ENCODE data around the gene AUTS2.
"Not testable (repeated sequence)": the region's sequence is repeated elsewhere in the genome, so short reads cannot be mapped to it uniquely, and the experiment has no call there.

The AUTS2 gene

DNA sequence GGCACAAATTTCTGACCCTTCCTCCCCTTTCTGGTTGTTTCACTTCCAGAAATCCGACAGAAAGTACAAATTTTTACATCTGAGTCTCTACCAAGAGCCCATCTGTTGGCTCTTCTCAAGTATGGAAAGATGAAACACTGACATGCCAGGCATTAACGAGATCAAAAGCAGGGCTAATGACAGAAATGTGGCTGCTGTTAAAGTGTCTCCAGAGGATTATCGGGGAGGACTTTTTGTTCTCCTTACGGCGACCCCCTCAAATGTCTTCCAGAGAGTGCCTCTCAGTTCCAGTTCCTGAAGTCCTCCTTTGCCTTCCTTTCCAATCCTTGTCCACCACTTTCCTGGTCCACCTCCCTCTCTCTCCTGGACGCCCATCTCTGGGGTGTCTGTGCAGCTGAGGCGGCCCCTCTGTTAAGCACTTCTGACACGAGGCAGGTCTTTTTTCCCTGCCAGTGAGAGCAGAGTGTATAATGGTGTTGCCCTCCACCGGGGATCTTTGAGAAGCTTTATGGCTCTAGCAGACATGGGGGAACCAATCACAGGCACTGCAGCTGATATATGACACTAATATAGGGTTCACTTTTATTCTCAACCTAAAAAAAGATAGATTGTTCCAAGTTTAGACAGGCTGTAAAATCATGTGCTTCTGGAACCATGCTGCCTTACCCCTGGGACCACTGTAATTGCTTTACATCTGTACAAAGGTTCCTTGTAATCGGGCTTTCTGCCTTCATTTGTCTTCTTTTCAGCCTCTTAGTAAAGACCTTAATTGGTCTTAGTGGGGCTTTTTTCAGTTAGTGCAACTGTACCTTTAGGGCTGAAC lies 757.1 kb downstream of the AUTS2 start:
- DNase-seq (ENCODE audit: low read depth, low spot score): no peak
- TF ChIP-seq, protein P1, sequence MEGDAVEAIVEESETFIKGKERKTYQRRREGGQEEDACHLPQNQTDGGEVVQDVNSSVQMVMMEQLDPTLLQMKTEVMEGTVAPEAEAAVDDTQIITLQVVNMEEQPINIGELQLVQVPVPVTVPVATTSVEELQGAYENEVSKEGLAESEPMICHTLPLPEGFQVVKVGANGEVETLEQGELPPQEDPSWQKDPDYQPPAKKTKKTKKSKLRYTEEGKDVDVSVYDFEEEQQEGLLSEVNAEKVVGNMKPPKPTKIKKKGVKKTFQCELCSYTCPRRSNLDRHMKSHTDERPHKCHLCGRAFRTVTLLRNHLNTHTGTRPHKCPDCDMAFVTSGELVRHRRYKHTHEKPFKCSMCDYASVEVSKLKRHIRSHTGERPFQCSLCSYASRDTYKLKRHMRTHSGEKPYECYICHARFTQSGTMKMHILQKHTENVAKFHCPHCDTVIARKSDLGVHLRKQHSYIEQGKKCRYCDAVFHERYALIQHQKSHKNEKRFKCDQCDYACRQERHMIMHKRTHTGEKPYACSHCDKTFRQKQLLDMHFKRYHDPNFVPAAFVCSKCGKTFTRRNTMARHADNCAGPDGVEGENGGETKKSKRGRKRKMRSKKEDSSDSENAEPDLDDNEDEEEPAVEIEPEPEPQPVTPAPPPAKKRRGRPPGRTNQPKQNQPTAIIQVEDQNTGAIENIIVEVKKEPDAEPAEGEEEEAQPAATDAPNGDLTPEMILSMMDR (IDR thresholded peaks at IDR 0.05; ENCODE audit: insufficient read depth, low read length, missing control alignments): no peak
- ChIA-PET CTCF (no interaction called here), POLR2A (no interaction called here)
- H3K4me3 ChIP-seq (ENCODE audit: low read depth, low read length): no peak overlapping the region

- DNase-seq (ENCODE audit: low read depth, low spot score): no peak
- H3K4me3 ChIP-seq (ENCODE audit: low read depth, low read length): no peak overlapping the region
- CTCF ChIA-PET: no interaction called here
- TF ChIP-seq, protein P1 (IDR thresholded peaks at IDR 0.05; ENCODE audit: insufficient read depth, low read length, missing control alignments): no peak
- POLR2A ChIA-PET: no interaction called here
Measured at GRCh38 chr7:70356085-70356786, 758.0 kb downstream of the AUTS2 start.

DNA sequence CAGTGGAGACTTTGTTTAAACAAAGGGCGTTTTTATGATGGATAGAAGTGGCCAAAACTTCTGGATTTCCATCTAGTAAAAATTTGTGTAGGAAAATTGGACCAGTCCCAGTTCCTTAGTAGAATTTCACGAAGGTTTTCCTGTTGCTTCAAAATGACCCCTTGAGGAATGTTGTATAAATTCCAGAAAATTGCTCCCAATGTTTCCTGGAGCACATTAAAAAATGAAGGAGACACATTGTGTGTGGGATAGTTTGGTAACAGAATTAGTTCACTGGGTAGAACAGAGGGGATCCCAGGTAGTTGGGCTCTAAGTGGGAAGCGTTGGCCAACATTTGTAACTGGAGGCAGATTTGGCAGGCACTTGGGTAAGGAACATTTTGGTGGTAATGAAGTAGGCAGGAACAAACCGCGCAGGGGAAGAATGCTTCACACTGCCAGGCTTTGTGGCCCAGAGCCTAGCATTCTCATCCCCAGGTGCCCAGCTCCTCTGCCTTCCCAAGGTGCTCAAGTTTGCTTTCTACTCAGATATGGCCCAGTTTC lies 758.6 kb downstream of the AUTS2 start:
- ChIA-PET CTCF (no interaction called here), POLR2A (no interaction called here)
- no peak overlapping the region for H3K4me3 ChIP-seq (ENCODE audit: low read depth, low read length)
- TF ChIP-seq, protein P1 (IDR thresholded peaks at IDR 0.05; ENCODE audit: insufficient read depth, low read length, missing control alignments): no peak
- DNase-seq (ENCODE audit: low read depth, low spot score): no peak

DNA sequence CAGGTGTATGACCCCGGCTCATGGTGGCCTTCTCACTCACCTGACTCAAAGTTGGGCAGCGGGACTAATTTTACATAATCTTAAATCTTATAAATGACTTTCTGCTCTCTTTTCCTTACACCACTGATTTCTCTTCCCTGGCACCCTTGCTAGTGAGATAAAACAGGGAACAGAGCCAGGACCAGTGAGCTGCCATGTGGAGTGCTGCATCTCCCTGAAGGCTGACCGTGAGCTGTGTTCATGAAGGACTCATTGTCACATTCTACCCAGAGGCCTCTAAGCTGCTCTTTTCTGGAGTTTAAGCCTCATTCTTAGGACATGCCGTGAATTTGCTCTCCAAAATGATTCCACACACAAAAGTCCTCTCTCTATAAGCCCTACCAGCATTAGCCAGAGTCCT lies 762.3 kb downstream of the AUTS2 start:
- CTCF ChIA-PET: interaction anchor here (1.0 kb wide), 1 partner anchor 333 kb away, joined by 3 read pairs; no protein-coding TSS in a partner anchor
- POLR2A ChIA-PET: no interaction called here

GRCh38 chr7:70361821-70362220 lies 763.5 kb downstream of the AUTS2 start:
- no peak overlapping the region for H3K4me3 ChIP-seq (ENCODE audit: low read depth, low read length)
- TF ChIP-seq, protein P1 (IDR thresholded peaks at IDR 0.05; ENCODE audit: insufficient read depth, low read length, missing control alignments): no peak
- ChIA-PET POLR2A (interaction anchor here (0.6 kb wide), 1 partner anchor 17 kb away, joined by 3 read pairs; no protein-coding TSS in a partner anchor), CTCF (no interaction called here)
- DNase-seq (ENCODE audit: low read depth, low spot score): no peak

More for the DNA sequence above, 762.3 kb downstream of the AUTS2 start:
- TF ChIP-seq, protein P1 (IDR thresholded peaks at IDR 0.05; ENCODE audit: insufficient read depth, low read length, missing control alignments): no peak
- no peak for DNase-seq (ENCODE audit: low read depth, low spot score)
- H3K4me3 ChIP-seq (ENCODE audit: low read depth, low read length): no peak overlapping the region

GRCh38 chr7:70364393-70364792 lies 766.1 kb downstream of the AUTS2 start:
- H3K4me3 ChIP-seq (ENCODE audit: low read depth, low read length); DNase-seq (ENCODE audit: low read depth, low spot score); CTCF ChIA-PET; POLR2A ChIA-PET: not testable (repeated sequence)
